NCI-H1092 (cell line): ENCODE measurements around the gene GLRX2.
"Not testable (repeated sequence)": the region's sequence is repeated elsewhere in the genome, so short reads cannot be mapped to it uniquely, and the experiment has no call there.

Experiments used
- DNase-seq: peaks from one replicate; lab custom pipeline; 2025; lab: John Stamatoyannopoulos, UW

Gene GLRX2

GRCh38 chr1:193062698-193063463 lies 42.3 kb downstream of the GLRX2 start:
- DNase-seq: no peak

GRCh38 chr1:193060938-193061337 lies 44.3 kb downstream of the GLRX2 start:
- no peak for DNase-seq

- no peak for DNase-seq
Measured at GRCh38 chr1:193060406-193060805, 44.8 kb downstream of the GLRX2 start.

- no peak for DNase-seq
Measured at GRCh38 chr1:193060115-193060403, 45.2 kb downstream of the GLRX2 start.

- DNase-seq: peak; percentile 99
Measured at GRCh38 chr1:193059282-193060114, 45.7 kb downstream of the GLRX2 start, which contains the start of the genes RO60 and UCHL5. RO60 (plus strand) TSS chr1:193059612; CDS start chr1:193069055, 9,443 bp downstream. UCHL5 (minus strand) TSS chr1:193059360; CDS start chr1:193059260, 100 bp downstream.

GRCh38 chr1:193058529-193059281 lies 46.5 kb downstream of the GLRX2 start:
- peak; percentile 30 for DNase-seq

- DNase-seq: no peak
Measured at GRCh38 chr1:193054169-193054675, 51.0 kb downstream of the GLRX2 start.

- not testable (repeated sequence) for DNase-seq
Measured at GRCh38 chr1:193048913-193049312, 56.3 kb downstream of the GLRX2 start.
